IPS-20b (cell line): ENCODE measurements around the gene DKK1.

ENCODE experiments used
- H3K27ac ChIP-seq: one replicate; pipeline ENCODE4 v1.5.1; 2013; ENCODE audit warnings: low read length
- H3K27me3 ChIP-seq: 2 replicates; pipeline ENCODE4 v1.6.1; 2013; ENCODE audit warnings: mild to moderate bottlenecking, low read length, inconsistent platforms; ENCODE audit not compliant: insufficient read depth
- H3K36me3 ChIP-seq: 2 replicates; pipeline ENCODE4 v1.6.1; 2013; ENCODE audit warnings: low read depth, mild to moderate bottlenecking, inconsistent platforms, low read length, moderate library complexity; ENCODE audit not compliant: insufficient read depth
- H3K4me1 ChIP-seq: 2 replicates; pipeline ENCODE4 v1.6.1; 2013; ENCODE audit warnings: mild to moderate bottlenecking, control low read depth, inconsistent platforms, low read length, moderate library complexity; ENCODE audit not compliant: insufficient read depth
- H3K4me3 ChIP-seq: 2 replicates; pipeline ENCODE4 v1.5.1; 2013; ENCODE audit warnings: mild to moderate bottlenecking, low read length, inconsistent platforms
- H3K9ac ChIP-seq: 2 replicates; pipeline ENCODE4 v1.6.1; 2013; ENCODE audit warnings: low read depth, mild to moderate bottlenecking, inconsistent platforms, low read length, moderate library complexity
- H3K9me3 ChIP-seq: 2 replicates; pipeline ENCODE4 v1.6.1; 2013; ENCODE audit warnings: mild to moderate bottlenecking, low read depth, low read length, inconsistent platforms; ENCODE audit not compliant: insufficient read depth

The DKK1 gene

DNA sequence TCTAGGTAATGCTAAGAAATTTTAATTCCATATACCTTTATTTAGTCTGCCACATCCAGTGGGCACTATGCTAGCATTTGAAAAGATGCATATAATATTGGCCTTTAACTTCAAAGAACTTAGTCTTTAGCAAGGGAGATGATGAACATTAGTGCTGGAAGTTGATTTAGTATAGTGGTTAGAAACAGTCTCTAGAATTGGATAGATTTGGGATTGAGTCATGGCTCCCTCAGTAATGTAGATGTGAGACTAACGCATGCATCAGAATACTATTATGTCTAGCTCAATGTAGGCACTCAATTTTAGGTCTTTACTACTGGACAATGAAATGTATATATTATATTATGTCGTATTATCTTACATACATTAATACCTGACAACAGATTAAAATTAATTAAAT, 5.8 kb downstream of the DKK1 start:
- no peak overlapping the region for H3K4me3 ChIP-seq
- no peaks in the 10 kb centered on the region for H3K36me3 ChIP-seq
- no peak overlapping the region for H3K9ac ChIP-seq
- H3K27ac ChIP-seq, result no peak overlapping the region
- no peaks in the 10 kb centered on the region for H3K4me1 ChIP-seq
- peaks cover 25% of the 10 kb centered on the region for H3K27me3 ChIP-seq
- no peaks in the 10 kb centered on the region for H3K9me3 ChIP-seq

- Histone ChIP-seq H3K36me3 (no peaks in the 10 kb centered on the region), H3K27me3 (peaks cover 2% of the 10 kb centered on the region; the same call in 1 of the 2 replicates), H3K9ac (no peak overlapping the region), H3K4me1 (no peaks in the 10 kb centered on the region), H3K27ac (no peak overlapping the region), H3K4me3 (no peak overlapping the region), H3K9me3 (no peaks in the 10 kb centered on the region)
Measured at GRCh38 chr10:52322323-52322722, 8.2 kb downstream of the DKK1 start.

DNA sequence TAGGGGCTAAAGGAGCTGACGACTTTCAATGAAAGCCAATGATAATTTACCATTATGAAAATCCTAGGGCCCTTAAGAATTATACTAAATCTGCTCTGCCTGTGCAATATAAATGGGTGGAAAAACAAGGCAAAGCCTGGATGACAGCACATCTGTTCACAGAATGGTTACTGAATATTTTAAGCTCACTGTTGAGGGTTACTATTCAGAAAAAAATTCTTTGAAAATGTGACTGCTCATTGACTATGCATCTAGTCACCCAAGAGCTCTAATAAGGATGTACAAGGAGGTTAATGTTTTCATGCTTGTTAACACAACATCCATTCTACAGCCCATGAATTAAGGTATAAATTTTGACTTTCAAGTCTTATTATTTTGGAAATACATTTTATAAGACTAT, 8.9 kb downstream of the DKK1 start:
- no peaks in the 10 kb centered on the region for H3K9me3 ChIP-seq
- H3K27ac ChIP-seq, result no peak overlapping the region
- H3K27me3 ChIP-seq, result no peaks in the 10 kb centered on the region
- no peak overlapping the region for H3K4me3 ChIP-seq
- no peak overlapping the region for H3K9ac ChIP-seq
- no peaks in the 10 kb centered on the region for H3K4me1 ChIP-seq
- no peaks in the 10 kb centered on the region for H3K36me3 ChIP-seq

- Histone ChIP-seq H3K9ac (no peak overlapping the region), H3K27ac (no peak overlapping the region), H3K4me1 (no peaks in the 10 kb centered on the region), H3K4me3 (no peak overlapping the region), H3K9me3 (no peaks in the 10 kb centered on the region), H3K27me3 (no peaks in the 10 kb centered on the region), H3K36me3 (no peaks in the 10 kb centered on the region)
Measured at GRCh38 chr10:52326382-52326781, 12.3 kb downstream of the DKK1 start.

GRCh38 chr10:52331638-52332364, 17.7 kb downstream of the DKK1 start:
- no peak overlapping the region for H3K4me3 ChIP-seq
- H3K27ac ChIP-seq, result no peak overlapping the region
- no peak overlapping the region for H3K9ac ChIP-seq
- H3K9me3 ChIP-seq, result no peaks in the 10 kb centered on the region
- no peaks in the 10 kb centered on the region for H3K36me3 ChIP-seq
- peaks cover 9% of the 10 kb centered on the region; the same call in 1 of the 2 replicates for H3K4me1 ChIP-seq
- H3K27me3 ChIP-seq, result no peaks in the 10 kb centered on the region

DNA sequence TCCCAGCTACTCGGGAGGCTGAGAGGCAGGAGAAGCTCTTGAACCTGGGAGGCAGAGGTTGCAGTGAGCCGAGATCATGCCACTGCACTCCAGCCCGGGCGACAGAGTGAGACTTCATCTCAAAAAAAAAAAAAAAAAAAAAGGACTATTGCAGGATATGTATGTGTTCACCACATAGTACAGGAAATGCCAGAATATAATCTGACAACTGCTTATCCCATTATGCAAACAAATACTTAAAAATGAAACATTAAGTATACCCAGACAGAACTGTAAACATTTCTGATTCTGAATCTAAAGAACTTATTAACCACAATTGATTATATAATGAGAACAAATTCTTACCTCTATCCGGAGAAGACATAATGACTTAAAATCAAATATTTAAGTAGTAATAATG, 18.7 kb downstream of the DKK1 start:
- peaks cover 9% of the 10 kb centered on the region; the same call in 1 of the 2 replicates for H3K4me1 ChIP-seq
- no peak overlapping the region for H3K9ac ChIP-seq
- H3K27ac ChIP-seq, result no peak overlapping the region
- H3K36me3 ChIP-seq, result no peaks in the 10 kb centered on the region
- no peaks in the 10 kb centered on the region for H3K9me3 ChIP-seq
- H3K4me3 ChIP-seq, result no peak overlapping the region
- H3K27me3 ChIP-seq, result no peaks in the 10 kb centered on the region

- H3K27ac ChIP-seq, result no peak overlapping the region
Measured at GRCh38 chr10:52334595-52334994, 20.5 kb downstream of the DKK1 start.

GRCh38 chr10:52335665-52336064, 21.6 kb downstream of the DKK1 start:
- no peak overlapping the region for H3K27ac ChIP-seq
- H3K4me3 ChIP-seq, result no peak overlapping the region
- H3K9me3 ChIP-seq, result no peaks in the 10 kb centered on the region
- H3K4me1 ChIP-seq, result peaks cover 9% of the 10 kb centered on the region; the same call in 1 of the 2 replicates
- H3K27me3 ChIP-seq, result no peaks in the 10 kb centered on the region
- no peaks in the 10 kb centered on the region for H3K36me3 ChIP-seq
- no peak overlapping the region for H3K9ac ChIP-seq

More at GRCh38 chr10:52334595-52334994, 20.5 kb downstream of the DKK1 start:
- H3K9me3 ChIP-seq, result no peaks in the 10 kb centered on the region
- H3K27me3 ChIP-seq, result no peaks in the 10 kb centered on the region
- H3K9ac ChIP-seq, result no peak overlapping the region
- no peak overlapping the region for H3K4me3 ChIP-seq
- H3K36me3 ChIP-seq, result no peaks in the 10 kb centered on the region
- H3K4me1 ChIP-seq, result peaks cover 9% of the 10 kb centered on the region; the same call in 1 of the 2 replicates

GRCh38 chr10:52337225-52337624, 23.1 kb downstream of the DKK1 start:
- Histone ChIP-seq H3K4me1 (peaks cover 9% of the 10 kb centered on the region; the same call in 1 of the 2 replicates), H3K9ac (no peak overlapping the region), H3K27ac (no peak overlapping the region), H3K36me3 (no peaks in the 10 kb centered on the region), H3K9me3 (no peaks in the 10 kb centered on the region), H3K4me3 (no peak overlapping the region), H3K27me3 (no peaks in the 10 kb centered on the region)

DNA sequence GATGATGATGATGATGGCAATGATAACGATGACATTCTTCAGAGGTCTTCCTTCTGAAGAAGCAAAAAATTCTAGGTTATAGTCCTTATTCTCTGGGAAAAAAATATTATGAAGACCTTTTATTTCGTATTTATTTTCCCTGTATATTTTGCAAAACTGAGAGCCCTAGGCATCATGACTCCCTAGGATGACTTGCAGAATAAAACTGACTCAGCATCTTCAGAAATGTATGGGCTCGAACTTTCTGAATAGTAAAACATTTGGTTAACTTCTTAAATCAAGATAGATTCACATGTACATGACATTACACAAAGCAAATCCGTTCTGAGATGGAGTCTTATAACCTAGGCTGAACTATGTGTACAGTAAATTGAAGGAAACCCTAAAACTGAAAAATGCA, 29.4 kb downstream of the DKK1 start:
- no peak overlapping the region for H3K4me3 ChIP-seq
- no peaks in the 10 kb centered on the region for H3K27me3 ChIP-seq
- H3K36me3 ChIP-seq, result no peaks in the 10 kb centered on the region
- no peaks in the 10 kb centered on the region for H3K9me3 ChIP-seq
- no peak overlapping the region for H3K9ac ChIP-seq
- H3K27ac ChIP-seq, result no peak overlapping the region
- H3K4me1 ChIP-seq, result no peaks in the 10 kb centered on the region

GRCh38 chr10:52346394-52347326, 32.6 kb downstream of the DKK1 start:
- no peaks in the 10 kb centered on the region for H3K27me3 ChIP-seq
- no peak overlapping the region for H3K27ac ChIP-seq
- H3K4me3 ChIP-seq, result no peak overlapping the region
- no peaks in the 10 kb centered on the region for H3K9me3 ChIP-seq
- H3K36me3 ChIP-seq, result no peaks in the 10 kb centered on the region
- H3K4me1 ChIP-seq, result no peaks in the 10 kb centered on the region
- H3K9ac ChIP-seq, result no peak overlapping the region

GRCh38 chr10:52347327-52347667, 33.2 kb downstream of the DKK1 start:
- no peaks in the 10 kb centered on the region for H3K9me3 ChIP-seq

More at GRCh38 chr10:52347327-52347667, 33.2 kb downstream of the DKK1 start:
- Histone ChIP-seq H3K4me1 (no peaks in the 10 kb centered on the region), H3K36me3 (no peaks in the 10 kb centered on the region), H3K27me3 (no peaks in the 10 kb centered on the region), H3K4me3 (no peak overlapping the region), H3K9ac (no peak overlapping the region), H3K27ac (no peak overlapping the region)
